ENCODE data around the gene ATP5F1C. TPM values are rescaled to one million over a fixed set of nuclear protein-coding genes. Genes with fewer than 3 reads are reported as not detected.

The ATP5F1C gene
- total and polyA plus RNA-seq, 2 donors (not counting 3 experiments of a cell fraction or from before 2014, with no cell fraction given): 184 to 290 TPM

GRCh38 chr10:7826971-7827370, 39.0 kb downstream of the ATP5F1C start:
- Histone ChIP-seq H2AFZ (ENCODE audit: low read depth, low read length) (no peak overlapping the region), H3K79me2 (ENCODE audit: control insufficient read depth, insufficient read depth, low read length) (peaks cover 33% of the 10 kb centered on the region), H3K9me1 (replicated peaks; ENCODE audit: control insufficient read depth, extremely low read depth, insufficient read depth, low read length) (no peaks in the 10 kb centered on the region), H3K27ac (ENCODE audit: insufficient read depth, low read depth, low read length) (no peak overlapping the region), H3K4me2 (ENCODE audit: insufficient read depth, low read length) (no peak overlapping the region), H3K27me3 (ENCODE audit: control insufficient read depth in 2 of 2, insufficient read depth in 2 of 2, low read length in 2 of 2) (no peaks in the 10 kb centered on the region), H3K36me3 (ENCODE audit: control insufficient read depth in 2 of 2, extremely low read depth in 1 of 2, insufficient read depth in 2 of 2, low read length in 2 of 2) (peaks cover 4% of the 10 kb centered on the region in 2 experiments), H3K4me1 (ENCODE audit: control insufficient read depth, extremely low read depth, insufficient read depth, low read length) (peaks cover 2% of the 10 kb centered on the region), H4K20me1 (replicated peaks; ENCODE audit: control insufficient read depth, extremely low read depth, insufficient read depth, low read length) (no peaks in the 10 kb centered on the region), H3K4me3 (replicated peaks in 1 of 3; ENCODE audit: insufficient read depth in 1 of 3, low read depth in 1 of 3, low read length in 3 of 3) (no peak overlapping the region), H3K9ac (replicated peaks; ENCODE audit: extremely low read depth, insufficient read depth, low read length) (no peak overlapping the region), H3K9me3 (replicated peaks; ENCODE audit: control insufficient read depth, insufficient read depth, low read length) (no peaks in the 10 kb centered on the region)
- ChIA-PET POLR2A (no interaction called here), CTCF (no interaction called here)
- intact Hi-C loops (cut with micrococcal nuclease): no loop called here
- dilution Hi-C loops (cut with MboI; ENCODE audit: extremely low pct_ligation_motif_present, low sequenced_read_pairs): no loop called here
- DNase-seq (ENCODE audit: low read depth, low spot score) (no peak), FAIRE-seq (no peak)
- no peak for TF ChIP-seq MYC (IDR thresholded peaks at IDR 0.05; ENCODE audit: low read depth, low read length)
- no peak for TF ChIP-seq POLR2AphosphoS5 (IDR thresholded peaks at IDR 0.05; ENCODE audit: insufficient read depth, low read depth, low read length)
- TF ChIP-seq FOS (IDR thresholded peaks at IDR 0.05; ENCODE audit: borderline replicate concordance, insufficient read depth, low read length): no peak
- TF ChIP-seq EZH2 (IDR thresholded peaks at IDR 0.05; ENCODE audit: borderline replicate concordance, low read depth, low read length, severe bottlenecking): no peak
- no peak for TF ChIP-seq CTCF (IDR thresholded peaks at IDR 0.05; ENCODE audit: extremely low read depth in 1 of 2, insufficient read depth in 1 of 2, low read depth in 1 of 2, low read length in 2 of 2)
- TF ChIP-seq POLR2A (IDR thresholded peaks at IDR 0.05; ENCODE audit: low read depth, low read length): no peak
- no peak for TF ChIP-seq GATA2 (IDR thresholded peaks at IDR 0.05; ENCODE audit: insufficient read depth, insufficient read length, low read depth, low read length)
- no peak for TF ChIP-seq JUN (IDR thresholded peaks at IDR 0.05; ENCODE audit: borderline replicate concordance, insufficient read depth, insufficient read length, low read depth)
- TF ChIP-seq MAX (IDR thresholded peaks at IDR 0.05; ENCODE audit: insufficient read depth, insufficient read length): no peak
- BruUV-seq (replicated peaks): no TSS peak
